ENCODE results near the gene IKZF4.

Gene IKZF4

DNA sequence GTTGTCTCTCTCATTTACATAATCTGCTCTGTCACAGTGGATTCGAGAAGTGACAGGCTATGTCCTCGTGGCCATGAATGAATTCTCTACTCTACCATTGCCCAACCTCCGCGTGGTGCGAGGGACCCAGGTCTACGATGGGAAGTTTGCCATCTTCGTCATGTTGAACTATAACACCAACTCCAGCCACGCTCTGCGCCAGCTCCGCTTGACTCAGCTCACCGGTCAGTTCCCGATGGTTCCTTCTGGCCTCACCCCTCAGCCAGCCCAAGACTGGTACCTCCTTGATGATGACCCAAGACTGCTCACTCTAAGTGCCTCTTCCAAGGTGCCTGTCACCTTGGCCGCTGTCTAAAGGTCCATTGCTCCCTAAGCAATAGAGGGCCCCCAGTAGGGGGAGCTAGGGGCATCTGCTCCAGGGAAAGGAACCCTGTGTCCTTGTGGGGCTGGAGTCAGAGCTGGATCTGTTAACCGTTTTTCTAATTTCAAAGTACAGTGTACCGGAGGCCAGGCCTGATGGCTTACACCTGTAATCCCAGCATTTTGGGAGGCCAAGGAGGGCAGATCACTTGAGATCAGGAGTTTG, 64.2 kb downstream of the IKZF4 start:
- no peak for DNase-seq

- no peak for DNase-seq
These were observed 65.3 kb downstream of the IKZF4 start for GRCh38 chr12:56086096-56086495.

- DNase-seq, result no peak
These were observed 65.8 kb downstream of the IKZF4 start for GRCh38 chr12:56086608-56087007.

- DNase-seq, result no peak
These were observed 66.4 kb downstream of the IKZF4 start for GRCh38 chr12:56087220-56087619.

Measured in effector CD8-positive, alpha-beta T cell (primary cell).